Measurements from ENCODE around the gene FUT8.
"Not testable (repeated sequence)": the region's sequence is repeated elsewhere in the genome, so short reads cannot be mapped to it uniquely, and the experiment has no call there.

FUT8 gene

DNA sequence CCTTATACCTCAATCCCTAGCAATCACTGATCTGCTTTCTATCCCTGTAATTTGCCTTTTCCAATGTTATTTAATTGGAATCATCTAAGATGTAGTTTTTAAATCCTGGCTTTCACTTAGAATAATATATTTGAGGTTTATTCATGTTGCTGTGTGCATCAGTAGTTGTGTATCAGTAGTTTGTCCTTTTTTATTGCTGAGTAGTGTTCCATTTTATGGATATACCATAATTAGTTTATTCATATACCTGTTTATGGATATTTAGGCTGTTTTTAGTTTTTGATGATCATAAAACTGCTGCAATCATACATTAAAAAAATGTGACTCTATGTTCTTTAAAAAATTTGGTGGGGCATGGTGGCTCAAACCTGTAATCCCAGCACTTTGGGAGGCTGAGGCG lies 43.7 kb downstream of the FUT8 start:
- 100% methylated on average over 1 of the region's 1 CpG for WGBS
- no peak overlapping the region for H3K4me3 ChIP-seq (ENCODE audit: low read length)
- H3K36me3 ChIP-seq (ENCODE audit: insufficient read depth, low read length), result peaks cover 22% of the 10 kb centered on the region
- no peaks in the 10 kb centered on the region for H3K4me1 ChIP-seq (ENCODE audit: insufficient read depth, low read length)
- H3K9ac ChIP-seq (ENCODE audit: low read depth, low read length), result no peak overlapping the region
- H3K9me3 ChIP-seq (ENCODE audit: insufficient read depth, low read depth, low read length), result peaks cover 18% of the 10 kb centered on the region
- H3K27me3 ChIP-seq (ENCODE audit: insufficient read depth, low read length), result no peaks in the 10 kb centered on the region
- H3K27ac ChIP-seq (ENCODE audit: low read depth, low read length), result no peak overlapping the region

GRCh38 chr14:65461730-65462129 lies 49.2 kb downstream of the FUT8 start:
- Histone ChIP-seq H3K9ac (ENCODE audit: low read depth, low read length) (no peak overlapping the region), H3K9me3 (ENCODE audit: insufficient read depth, low read depth, low read length) (no peaks in the 10 kb centered on the region), H3K27me3 (ENCODE audit: insufficient read depth, low read length) (no peaks in the 10 kb centered on the region), H3K4me1 (ENCODE audit: insufficient read depth, low read length) (no peaks in the 10 kb centered on the region), H3K4me3 (ENCODE audit: low read length) (no peak overlapping the region), H3K27ac (ENCODE audit: low read depth, low read length) (no peak overlapping the region), H3K36me3 (ENCODE audit: insufficient read depth, low read length) (peaks cover 11% of the 10 kb centered on the region; the same call in 1 of the 2 replicates)
- WGBS, result 87% methylated on average over 2 of the region's 2 CpGs

DNA sequence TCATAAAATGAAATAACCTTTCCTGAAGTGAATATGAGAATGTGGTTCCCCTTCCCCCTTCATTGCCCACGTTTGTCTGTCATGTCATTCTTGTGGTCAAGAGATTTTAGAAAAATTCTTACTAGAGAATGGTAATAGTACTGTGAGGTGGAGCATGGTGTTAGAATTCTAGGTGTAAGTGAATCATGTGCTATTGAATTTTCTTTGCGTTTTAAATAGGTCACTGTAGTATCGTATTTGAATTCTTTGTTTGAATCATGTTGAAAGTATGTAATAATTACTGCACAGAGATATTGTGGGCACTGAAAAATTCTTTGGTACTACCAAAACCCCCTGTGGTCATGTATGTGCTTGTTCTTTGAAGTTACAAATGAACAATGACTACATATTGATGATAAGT lies 49.9 kb downstream of the FUT8 start:
- no peak overlapping the region for H3K27ac ChIP-seq (ENCODE audit: low read depth, low read length)
- no peaks in the 10 kb centered on the region for H3K9me3 ChIP-seq (ENCODE audit: insufficient read depth, low read depth, low read length)
- no peak overlapping the region for H3K4me3 ChIP-seq (ENCODE audit: low read length)
- H3K4me1 ChIP-seq (ENCODE audit: insufficient read depth, low read length), result no peaks in the 10 kb centered on the region
- H3K36me3 ChIP-seq (ENCODE audit: insufficient read depth, low read length), result peaks cover 5% of the 10 kb centered on the region; the same call in 1 of the 2 replicates
- no peak overlapping the region for H3K9ac ChIP-seq (ENCODE audit: low read depth, low read length)
- 89% methylated on average over 3 of the region's 3 CpGs for WGBS
- H3K27me3 ChIP-seq (ENCODE audit: insufficient read depth, low read length), result no peaks in the 10 kb centered on the region

GRCh38 chr14:65465584-65465983 lies 53.1 kb downstream of the FUT8 start:
- H3K4me3 ChIP-seq (ENCODE audit: low read length), result no peak overlapping the region
- no peak overlapping the region for H3K9ac ChIP-seq (ENCODE audit: low read depth, low read length)
- no peaks in the 10 kb centered on the region for H3K36me3 ChIP-seq (ENCODE audit: insufficient read depth, low read length)
- no peaks in the 10 kb centered on the region for H3K27me3 ChIP-seq (ENCODE audit: insufficient read depth, low read length)
- H3K27ac ChIP-seq (ENCODE audit: low read depth, low read length), result no peak overlapping the region
- WGBS, result 60% methylated on average over 1 of the region's 1 CpG
- H3K4me1 ChIP-seq (ENCODE audit: insufficient read depth, low read length), result peaks cover 22% of the 10 kb centered on the region
- no peaks in the 10 kb centered on the region for H3K9me3 ChIP-seq (ENCODE audit: insufficient read depth, low read depth, low read length)

DNA sequence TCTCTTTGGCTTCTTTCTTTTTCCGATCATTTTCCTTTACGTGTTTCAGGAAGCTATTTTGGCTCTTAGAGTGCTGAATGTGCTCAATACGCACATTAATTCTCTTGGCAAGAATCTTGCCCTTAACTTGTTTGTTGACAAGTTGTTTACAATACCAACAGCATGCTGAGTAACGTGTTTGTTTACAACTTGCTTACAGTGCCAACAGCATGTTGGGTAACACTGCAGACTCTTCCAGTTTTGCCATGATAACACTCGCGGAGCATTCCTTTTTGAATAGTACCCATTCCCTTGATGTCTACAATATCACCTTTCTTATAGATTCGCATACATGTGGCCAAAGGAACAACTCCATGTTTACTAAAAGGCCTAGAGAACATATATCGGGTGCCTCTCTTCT lies 55.4 kb downstream of the FUT8 start:
- H3K9me3 ChIP-seq (ENCODE audit: insufficient read depth, low read depth, low read length); H3K4me3 ChIP-seq (ENCODE audit: low read length); H3K36me3 ChIP-seq (ENCODE audit: insufficient read depth, low read length); H3K27me3 ChIP-seq (ENCODE audit: insufficient read depth, low read length); H3K9ac ChIP-seq (ENCODE audit: low read depth, low read length); H3K27ac ChIP-seq (ENCODE audit: low read depth, low read length): not testable (repeated sequence)
- 91% methylated on average over 8 of the region's 8 CpGs for WGBS
- H3K4me1 ChIP-seq (ENCODE audit: insufficient read depth, low read length), result peaks cover 42% of the 10 kb centered on the region

GRCh38 chr14:65469903-65470302 lies 57.4 kb downstream of the FUT8 start:
- no peak overlapping the region; the same call in 1 of the 2 replicates for H3K27ac ChIP-seq (ENCODE audit: low read depth, low read length)
- peaks cover 42% of the 10 kb centered on the region for H3K4me1 ChIP-seq (ENCODE audit: insufficient read depth, low read length)
- 75% methylated on average over 11 of the region's 11 CpGs for WGBS
- no peak overlapping the region for H3K4me3 ChIP-seq (ENCODE audit: low read length)
- no peaks in the 10 kb centered on the region for H3K36me3 ChIP-seq (ENCODE audit: insufficient read depth, low read length)
- no peaks in the 10 kb centered on the region for H3K27me3 ChIP-seq (ENCODE audit: insufficient read depth, low read length)
- no peak overlapping the region for H3K9ac ChIP-seq (ENCODE audit: low read depth, low read length)
- no peaks in the 10 kb centered on the region for H3K9me3 ChIP-seq (ENCODE audit: insufficient read depth, low read depth, low read length)

DNA sequence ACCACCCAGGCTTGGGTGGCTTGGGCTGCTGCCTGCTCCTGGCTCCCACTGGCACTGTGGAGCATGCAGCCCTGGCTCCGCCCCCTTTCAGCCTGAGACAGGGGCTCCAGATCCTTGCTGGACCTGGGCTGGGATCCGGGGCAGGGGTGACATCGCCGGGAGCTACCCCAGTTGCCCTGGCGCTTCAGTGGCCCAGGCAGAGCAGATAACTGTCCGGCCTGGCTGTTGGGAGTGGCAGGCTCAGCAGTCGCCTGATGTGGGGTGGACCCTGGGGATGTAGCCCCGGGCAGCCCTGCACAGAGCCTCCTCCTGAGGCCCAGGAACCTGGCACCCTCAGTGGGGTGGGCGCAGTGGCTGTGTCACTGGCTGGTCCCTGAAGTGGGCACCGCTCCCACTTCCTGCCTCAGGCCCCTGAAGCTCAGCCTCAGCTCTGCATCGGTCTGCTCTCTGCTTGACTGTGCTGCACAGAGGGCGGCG lies 57.9 kb downstream of the FUT8 start:
- no peaks in the 10 kb centered on the region for H3K36me3 ChIP-seq (ENCODE audit: insufficient read depth, low read length)
- H3K9ac ChIP-seq (ENCODE audit: low read depth, low read length), result no peak overlapping the region
- WGBS, result 89% methylated on average over 13 of the region's 13 CpGs
- no peak overlapping the region for H3K4me3 ChIP-seq (ENCODE audit: low read length)
- H3K27ac ChIP-seq (ENCODE audit: low read depth, low read length), result 0 out of 2 replicates have a peak overlapping the region, but pooled peaks have one; percentile 7
- no peaks in the 10 kb centered on the region for H3K27me3 ChIP-seq (ENCODE audit: insufficient read depth, low read length)
- no peaks in the 10 kb centered on the region for H3K9me3 ChIP-seq (ENCODE audit: insufficient read depth, low read depth, low read length)
- H3K4me1 ChIP-seq (ENCODE audit: insufficient read depth, low read length), result peaks cover 42% of the 10 kb centered on the region

GRCh38 chr14:65471038-65471878 lies 58.7 kb downstream of the FUT8 start:
- Histone ChIP-seq H3K4me3 (ENCODE audit: low read length) (no peak overlapping the region), H3K4me1 (ENCODE audit: insufficient read depth, low read length) (peaks cover 50% of the 10 kb centered on the region), H3K9me3 (ENCODE audit: insufficient read depth, low read depth, low read length) (no peaks in the 10 kb centered on the region), H3K27ac (ENCODE audit: low read depth, low read length) (no peak overlapping the region), H3K27me3 (ENCODE audit: insufficient read depth, low read length) (no peaks in the 10 kb centered on the region), H3K9ac (ENCODE audit: low read depth, low read length) (peak overlapping the region; percentile 24; the same call in 1 of the 2 replicates), H3K36me3 (ENCODE audit: insufficient read depth, low read length) (no peaks in the 10 kb centered on the region)
- 84% methylated on average over 4 of the region's 5 CpGs for WGBS

DNA sequence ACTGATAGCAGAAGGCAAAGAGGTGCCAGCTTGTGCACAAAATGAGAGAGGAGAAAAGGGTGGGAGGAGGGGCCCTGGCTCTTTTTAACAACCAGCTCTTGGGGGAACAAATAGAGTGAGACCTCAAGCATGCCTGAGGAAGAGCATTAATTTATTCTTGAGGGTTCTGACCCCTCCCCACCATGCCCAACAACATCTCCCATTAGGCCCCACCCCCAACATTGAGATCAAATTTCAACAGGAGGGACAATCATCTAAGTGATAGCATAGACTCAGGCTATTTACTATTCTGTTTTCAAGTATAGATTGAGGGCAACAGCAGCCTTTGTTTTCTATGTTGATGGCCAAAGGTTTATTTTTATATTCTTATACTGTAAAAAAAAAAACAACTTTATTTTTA lies 59.7 kb downstream of the FUT8 start:
- H3K4me3 ChIP-seq (ENCODE audit: low read length), result no peak overlapping the region
- no peaks in the 10 kb centered on the region for H3K36me3 ChIP-seq (ENCODE audit: insufficient read depth, low read length)
- H3K9me3 ChIP-seq (ENCODE audit: insufficient read depth, low read depth, low read length), result no peaks in the 10 kb centered on the region
- H3K27ac ChIP-seq (ENCODE audit: low read depth, low read length), result no peak overlapping the region
- peaks cover 59% of the 10 kb centered on the region for H3K4me1 ChIP-seq (ENCODE audit: insufficient read depth, low read length)
- H3K9ac ChIP-seq (ENCODE audit: low read depth, low read length), result no peak overlapping the region
- no peaks in the 10 kb centered on the region for H3K27me3 ChIP-seq (ENCODE audit: insufficient read depth, low read length)

DNA sequence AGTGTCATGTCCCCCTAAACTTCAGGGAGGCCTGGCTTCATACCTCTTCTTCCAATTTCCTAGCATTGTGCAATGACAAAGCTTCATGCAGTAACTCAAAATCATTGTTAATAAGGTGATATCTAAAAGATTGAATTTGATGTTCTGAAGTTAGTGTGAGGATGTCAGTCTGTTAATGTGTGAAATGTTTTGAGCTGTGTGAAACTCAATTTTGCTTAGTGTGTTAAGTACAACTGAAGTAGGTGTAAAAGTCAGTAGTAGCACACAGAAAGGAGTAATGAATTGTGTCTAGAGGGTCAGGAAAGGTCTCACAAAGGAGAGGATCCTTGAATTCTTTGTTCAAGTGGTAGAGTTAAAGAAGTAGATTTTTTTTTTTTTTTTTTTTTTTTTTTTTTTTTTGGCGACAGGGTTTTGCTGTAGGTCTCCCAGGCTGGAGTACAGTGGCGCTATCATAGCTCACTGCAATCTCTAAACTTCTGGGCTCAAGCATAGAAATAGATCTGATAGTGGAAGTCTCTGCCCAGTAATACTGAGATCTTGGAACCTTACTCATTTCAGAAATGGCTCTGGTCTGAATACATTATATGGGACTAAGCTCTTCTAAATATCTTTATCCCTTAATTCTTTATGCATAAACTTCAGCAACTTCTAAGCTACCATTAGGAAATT lies 63.9 kb downstream of the FUT8 start:
- 93% methylated on average over 2 of the region's 2 CpGs for WGBS
- no peaks in the 10 kb centered on the region for H3K9me3 ChIP-seq (ENCODE audit: insufficient read depth, low read depth, low read length)
- no peak overlapping the region for H3K9ac ChIP-seq (ENCODE audit: low read depth, low read length)
- H3K36me3 ChIP-seq (ENCODE audit: insufficient read depth, low read length), result no peaks in the 10 kb centered on the region
- H3K27me3 ChIP-seq (ENCODE audit: insufficient read depth, low read length), result no peaks in the 10 kb centered on the region
- H3K27ac ChIP-seq (ENCODE audit: low read depth, low read length), result no peak overlapping the region
- peaks cover 59% of the 10 kb centered on the region for H3K4me1 ChIP-seq (ENCODE audit: insufficient read depth, low read length)
- H3K4me3 ChIP-seq (ENCODE audit: low read length), result no peak overlapping the region

GRCh38 chr14:65476942-65477318 lies 64.4 kb downstream of the FUT8 start:
- no peaks in the 10 kb centered on the region for H3K9me3 ChIP-seq (ENCODE audit: insufficient read depth, low read depth, low read length)
- H3K9ac ChIP-seq (ENCODE audit: low read depth, low read length), result no peak overlapping the region
- no peak overlapping the region for H3K4me3 ChIP-seq (ENCODE audit: low read length)
- H3K27ac ChIP-seq (ENCODE audit: low read depth, low read length), result no peak overlapping the region
- H3K4me1 ChIP-seq (ENCODE audit: insufficient read depth, low read length), result peaks cover 54% of the 10 kb centered on the region
- H3K27me3 ChIP-seq (ENCODE audit: insufficient read depth, low read length), result no peaks in the 10 kb centered on the region
- H3K36me3 ChIP-seq (ENCODE audit: insufficient read depth, low read length), result no peaks in the 10 kb centered on the region
- WGBS, result 100% methylated on average over 1 of the region's 1 CpG

Data from HUES64 (cell line).